ENCODE results near the gene CD2. TPM values are rescaled to one million over a fixed set of nuclear protein-coding genes. Genes with fewer than 3 reads are reported as not detected.

CD2 gene
- total RNA-seq, 1 experiment from 2014 or later = not detected

DNA sequence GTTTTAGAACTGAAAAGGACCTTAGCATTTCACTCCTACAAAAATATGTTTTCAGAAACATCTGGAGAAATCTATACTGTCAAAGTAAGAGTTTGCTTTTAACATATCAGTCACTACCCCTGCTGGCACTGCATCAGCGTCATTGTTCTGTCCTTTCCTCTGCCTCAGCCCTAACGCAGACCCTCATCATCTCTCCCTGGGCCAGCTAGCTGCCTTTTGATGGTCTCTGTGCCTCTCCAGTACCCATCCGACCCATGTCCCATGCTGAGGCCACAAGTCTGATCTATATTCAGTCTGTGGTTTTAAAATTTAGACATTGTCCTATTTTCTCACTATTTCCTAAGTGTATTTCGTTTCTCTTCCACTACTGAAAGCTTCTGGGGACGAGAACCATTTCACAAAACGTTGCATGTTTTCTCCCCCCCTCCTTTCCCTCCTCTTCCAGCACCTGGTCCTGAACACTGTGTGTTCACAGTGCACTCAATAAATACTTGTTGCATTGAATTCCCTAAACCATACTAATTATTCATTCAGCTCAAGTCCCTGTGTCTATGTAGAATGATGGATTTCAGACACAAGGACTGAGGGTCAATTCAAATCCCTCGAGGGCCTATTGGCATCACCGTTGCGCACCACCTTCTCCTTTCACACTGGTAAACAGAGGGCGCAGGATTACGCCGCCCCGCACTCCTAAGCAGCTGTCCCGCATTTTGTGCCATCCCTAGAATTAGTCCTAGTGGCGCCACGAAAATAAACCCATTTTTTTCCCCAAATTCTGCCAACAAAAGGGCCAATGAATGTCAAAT is 53.4 kb downstream of the CD2 start:
- DNase-seq (ENCODE audit: low spot score) = no peak
- in situ Hi-C loops (cut with HindIII; ENCODE audit: low sequenced_read_pairs) = no loop called here

DNA sequence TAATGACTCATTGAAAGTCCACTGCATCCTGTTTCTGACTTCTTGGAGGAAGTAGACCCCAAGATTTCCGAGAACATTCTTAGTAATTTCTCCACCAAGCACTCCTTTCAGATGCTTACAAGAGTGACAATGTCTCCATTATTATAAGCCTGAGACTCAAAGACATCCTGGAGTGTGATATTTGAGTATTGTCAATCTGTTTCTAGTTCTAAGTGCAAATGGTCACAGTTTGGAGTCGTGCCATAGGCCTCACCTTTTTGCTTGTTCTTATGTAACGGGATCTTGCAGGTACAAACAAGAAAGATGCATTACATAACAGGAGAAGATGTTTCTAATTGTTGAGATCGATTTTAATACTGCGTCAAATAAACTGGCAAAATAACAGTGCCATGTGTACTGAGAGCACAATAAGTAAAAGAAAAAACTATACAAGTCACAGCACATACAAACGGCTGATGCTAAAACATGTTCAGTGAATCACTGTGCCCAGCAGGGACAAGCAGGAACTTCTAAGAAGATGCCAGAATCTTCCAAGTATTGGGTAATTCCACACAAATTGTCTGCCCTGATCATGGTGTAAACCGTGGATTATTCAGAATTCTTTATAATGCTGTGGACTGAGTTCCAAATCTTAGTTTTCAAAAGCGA is 54.1 kb downstream of the CD2 start:
- in situ Hi-C loops (cut with HindIII; ENCODE audit: low sequenced_read_pairs) = no loop called here
- no peak for DNase-seq (ENCODE audit: low spot score)

DNA sequence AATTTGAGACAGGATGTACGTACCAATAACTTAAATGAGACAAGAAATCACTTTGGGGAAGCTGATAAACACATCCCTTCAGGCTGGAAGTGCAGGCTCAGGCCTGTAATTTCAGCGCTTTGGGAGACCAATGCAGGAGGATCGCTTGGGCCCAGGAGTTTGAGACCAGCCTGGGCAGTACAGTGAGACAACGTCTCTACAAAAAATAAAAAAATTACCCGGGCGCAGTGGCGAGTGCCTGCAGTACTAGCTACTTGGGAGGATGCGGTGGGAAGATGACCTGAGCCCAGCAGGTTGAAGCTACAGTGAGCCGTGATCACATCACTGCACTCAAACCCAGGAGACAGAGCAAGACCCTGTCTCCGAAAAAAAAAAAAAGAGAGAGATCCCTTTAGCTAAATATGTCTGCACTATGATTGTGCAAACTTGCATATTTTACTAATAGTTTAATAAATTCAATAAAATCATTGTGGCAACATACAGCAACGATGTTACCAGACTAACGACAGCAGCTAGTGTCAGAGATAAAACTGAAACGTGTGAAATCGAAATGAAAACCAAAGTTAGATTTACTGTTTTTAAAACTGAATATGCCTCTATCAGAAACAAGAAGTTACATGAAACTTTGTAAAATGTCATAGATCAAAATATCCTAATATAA is 54.7 kb downstream of the CD2 start:
- in situ Hi-C loops (cut with HindIII; ENCODE audit: low sequenced_read_pairs) = no loop called here
- DNase-seq (ENCODE audit: low spot score) = no peak

DNA sequence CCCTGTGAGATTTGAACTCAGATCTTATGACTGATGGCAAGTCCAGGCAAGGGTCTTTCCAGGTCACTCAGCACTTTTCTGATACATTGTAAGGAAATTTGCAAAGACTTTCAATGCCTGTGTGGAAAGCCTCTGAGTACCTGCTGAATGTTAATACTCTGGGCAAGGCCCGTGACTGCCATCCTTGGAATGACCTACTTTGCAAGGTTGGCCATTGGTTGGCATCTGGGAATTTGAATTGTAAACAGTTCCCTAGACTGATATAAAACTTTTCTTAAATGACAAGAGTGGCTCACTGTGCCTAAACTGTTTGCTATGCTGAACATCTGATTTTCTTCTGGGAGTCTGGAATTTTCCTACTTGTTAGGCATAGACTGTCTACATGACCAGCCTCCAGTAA is 57.1 kb downstream of the CD2 start:
- in situ Hi-C loops (cut with HindIII; ENCODE audit: low sequenced_read_pairs) = no loop called here

DNA sequence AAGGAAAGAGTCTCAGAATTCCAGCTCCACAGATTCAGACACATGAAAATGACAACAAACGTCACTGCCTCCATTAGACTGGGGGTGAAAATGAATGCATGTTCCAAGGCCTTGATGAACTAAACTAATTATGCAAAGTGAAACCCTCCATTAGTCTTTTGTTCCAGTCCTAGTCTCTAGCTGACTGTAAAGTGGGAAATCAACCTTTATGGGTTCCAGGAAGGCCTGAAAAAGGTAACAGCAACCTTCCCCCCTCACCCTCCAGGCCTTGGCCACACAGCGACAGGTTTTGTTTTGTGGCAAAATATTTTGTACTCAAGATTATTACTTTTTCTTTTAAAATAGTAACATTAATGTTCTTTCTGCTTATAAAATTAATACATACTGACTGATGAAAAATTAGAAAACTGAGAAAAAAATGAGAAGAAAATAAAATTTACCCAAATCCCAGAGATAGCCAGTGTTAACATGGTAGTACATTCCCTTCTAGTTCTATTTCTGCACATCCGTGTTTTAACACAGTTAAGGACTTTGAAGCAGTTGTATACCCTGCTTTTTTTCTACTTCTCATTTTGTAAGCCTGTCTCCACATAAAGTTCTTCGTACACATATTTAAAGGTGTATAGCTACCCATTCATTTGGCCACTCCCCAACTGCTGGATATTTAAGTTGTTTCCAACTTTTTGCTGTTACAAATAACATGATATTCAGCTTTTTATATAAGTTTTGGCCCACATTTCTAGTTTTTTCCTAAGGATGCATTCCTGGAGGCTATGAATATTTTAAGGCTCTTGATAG is 60.9 kb downstream of the CD2 start:
- in situ Hi-C loops (cut with HindIII; ENCODE audit: low sequenced_read_pairs) = no loop called here
- no peak for DNase-seq (ENCODE audit: low spot score)

More for the DNA sequence above, 57.1 kb downstream of the CD2 start:
- DNase-seq (ENCODE audit: low spot score) = no peak

DNA sequence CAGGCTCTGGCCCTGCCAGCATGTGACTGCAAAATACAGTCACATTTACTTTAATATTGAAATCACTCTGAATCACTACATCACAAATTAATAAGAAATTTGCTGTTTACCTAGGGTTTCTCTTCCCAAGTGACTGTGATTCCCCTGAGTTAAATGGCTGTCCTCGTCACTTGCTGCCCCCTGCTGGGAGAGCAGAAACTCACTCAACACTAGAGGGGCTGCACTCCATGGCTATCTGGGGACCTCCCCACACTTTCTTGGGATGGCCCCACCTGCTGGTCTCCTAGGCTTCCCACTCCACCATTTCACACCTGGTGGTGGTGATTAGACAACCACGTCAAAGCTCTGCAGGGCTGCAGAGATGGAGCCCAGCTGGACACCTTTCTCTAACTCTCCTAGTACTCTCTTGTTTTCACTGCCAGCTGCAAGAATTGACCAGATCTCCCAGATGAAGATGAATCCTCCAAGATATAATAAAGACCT is 63.4 kb downstream of the CD2 start:
- in situ Hi-C loops (cut with HindIII; ENCODE audit: low sequenced_read_pairs) = no loop called here
- peak; percentile 23 for DNase-seq (ENCODE audit: low spot score)

Other genes starting within 250 kb of the CD2 start
- gene CD58, start 183.4 kb upstream of the CD2 start, total RNA-seq (2014; rRNA removed; shearing (Covaris generic)) = 4.3 and 15.2 TPM in 2 replicates
- gene IGSF3, start 86.7 kb upstream of the CD2 start, total RNA-seq (2014; rRNA removed; shearing (Covaris generic)) = 7.2 and 8.5 TPM in 2 replicates
- gene PTGFRN, start 155.5 kb downstream of the CD2 start, total RNA-seq (2014; rRNA removed; shearing (Covaris generic)) = 50.5 and 81.0 TPM in 2 replicates
- 0.55 and 1.2 TPM in 2 replicates for gene CD101, start 247.3 kb downstream of the CD2 start, total RNA-seq (2014; rRNA removed; shearing (Covaris generic))